Activated CD4-positive, alpha-beta memory T cell treated with anti-CD3 and anti-CD28 coated beads for 36 hours (primary cell): ENCODE measurements around the gene SH3BP5L. TPM values are rescaled to one million over a fixed set of nuclear protein-coding genes. Genes with fewer than 3 reads are reported as not detected.

ENCODE experiments used
- CTCF ChIA-PET: fragments of 350-600 bp; sonication (Branson Sonifier 250); formaldehyde crosslinking; loops from one replicate; lab custom pipeline; 2021; ENCODE audit warnings: antibody characterized with exemption, inconsistent platforms; lab: Charles Lee
- POLR2A ChIA-PET: fragments of 350-600 bp; sonication (Branson Sonifier 250); formaldehyde crosslinking; loops from one replicate; lab custom pipeline; 2021; ENCODE audit warnings: antibody characterized with exemption; lab: Charles Lee
- DNase-seq: peaks from one replicate; pipeline ENCODE4 v3.0.0-alpha.2; 2020
- H3K27ac Mint-ChIP-seq: one replicate; pipeline ENCODE4 v1.8.0; 2021; ENCODE audit warnings: mixed read lengths
- H3K27me3 Mint-ChIP-seq: one replicate; pipeline ENCODE4 v1.8.0; 2021; ENCODE audit warnings: mixed read lengths
- H3K36me3 Mint-ChIP-seq: one replicate; pipeline ENCODE4 v1.8.0; 2021; ENCODE audit warnings: mixed read lengths
- H3K4me1 Mint-ChIP-seq: one replicate; pipeline ENCODE4 v1.8.0; 2021; ENCODE audit warnings: low read depth, mixed read lengths
- H3K4me3 Mint-ChIP-seq: one replicate; pipeline ENCODE4 v1.8.0; 2021; ENCODE audit warnings: mild to moderate bottlenecking, mixed read lengths
- H3K9me3 Mint-ChIP-seq: one replicate; pipeline ENCODE4 v1.8.0; 2021; ENCODE audit warnings: mixed read lengths
- intact Hi-C: fragments of 100-400 bp; cut with micrococcal nuclease; formaldehyde crosslinking; loops from one replicate; pipeline ENCODE4 v1.15.1; 2023
- total RNA-seq, 2 experiments: library from RNA; stranded (reverse); gene quantifications; one replicate each; pipeline ENCODE4 v1.2.3, GENCODE V29; 2021

The SH3BP5L gene
- total RNA-seq, 2 experiments from 2014 or later = 19.7 to 19.9 TPM

DNA sequence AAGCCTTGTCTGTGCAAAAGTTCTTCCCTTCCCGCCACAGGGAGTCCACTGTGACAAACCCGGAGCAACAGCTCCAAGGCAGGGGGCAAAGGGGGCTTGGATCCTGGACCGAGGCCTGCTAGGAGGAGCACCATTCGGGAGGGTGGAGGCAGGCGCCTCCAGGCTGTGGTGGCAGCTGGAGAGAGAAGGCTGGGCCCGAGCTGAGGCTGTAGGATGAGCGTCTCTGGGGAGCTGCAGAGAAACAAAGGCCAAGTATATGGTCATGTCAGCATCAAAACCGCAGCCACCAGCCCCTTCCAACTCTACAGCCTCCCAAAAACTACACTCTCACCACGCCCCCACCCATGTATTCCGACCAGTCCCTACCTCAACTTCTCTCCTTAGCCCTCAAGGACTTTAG is 579 bp downstream of the SH3BP5L start:
- intact Hi-C loops = no loop called here
- H3K4me3 Mint-ChIP-seq = peak overlapping the region; percentile 84
- DNase-seq = no peak
- peaks cover 10% of the 10 kb centered on the region for H3K36me3 Mint-ChIP-seq
- peaks cover 58% of the 10 kb centered on the region for H3K4me1 Mint-ChIP-seq
- H3K9me3 Mint-ChIP-seq = no peaks in the 10 kb centered on the region
- ChIA-PET CTCF (interaction anchor here (1.2 to 3.7 kb wide), 5 partner anchors 11 to 202 kb away, joined by 3 to 28 read pairs (median 4); partner anchors contain the start of gene ZNF692), POLR2A (interaction anchor here (1.4 to 5.1 kb wide), 4 partner anchors 13 to 81 kb away, joined by 7 to 67 read pairs (median 19); partner anchors contain the start of genes PGBD2, ZNF672 and ZNF692)
- H3K27me3 Mint-ChIP-seq = no peaks in the 10 kb centered on the region
- H3K27ac Mint-ChIP-seq = peak overlapping the region; percentile 97

- peaks cover 13% of the 10 kb centered on the region for H3K36me3 Mint-ChIP-seq
- CTCF ChIA-PET = interaction anchor here (1.3 to 3.7 kb wide), 2 partner anchors 34 to 202 kb away, joined by 3 to 28 read pairs; partner anchors contain the start of gene ZNF692
- H3K27me3 Mint-ChIP-seq = no peaks in the 10 kb centered on the region
- H3K9me3 Mint-ChIP-seq = no peaks in the 10 kb centered on the region
- peak overlapping the region; percentile 97 for H3K27ac Mint-ChIP-seq
- intact Hi-C loops = no loop called here
- DNase-seq = peak; percentile 8
- H3K4me3 Mint-ChIP-seq = peak overlapping the region; percentile 84
- POLR2A ChIA-PET = interaction anchor here (2.9 to 5.1 kb wide), 3 partner anchors 14 to 49 kb away, joined by 13 to 67 read pairs (median 25); partner anchors contain the start of genes ZNF672 and ZNF692
- H3K4me1 Mint-ChIP-seq = peaks cover 61% of the 10 kb centered on the region
Measured at GRCh38 chr1:248824701-248825100, 1.0 kb downstream of the SH3BP5L start.

DNA sequence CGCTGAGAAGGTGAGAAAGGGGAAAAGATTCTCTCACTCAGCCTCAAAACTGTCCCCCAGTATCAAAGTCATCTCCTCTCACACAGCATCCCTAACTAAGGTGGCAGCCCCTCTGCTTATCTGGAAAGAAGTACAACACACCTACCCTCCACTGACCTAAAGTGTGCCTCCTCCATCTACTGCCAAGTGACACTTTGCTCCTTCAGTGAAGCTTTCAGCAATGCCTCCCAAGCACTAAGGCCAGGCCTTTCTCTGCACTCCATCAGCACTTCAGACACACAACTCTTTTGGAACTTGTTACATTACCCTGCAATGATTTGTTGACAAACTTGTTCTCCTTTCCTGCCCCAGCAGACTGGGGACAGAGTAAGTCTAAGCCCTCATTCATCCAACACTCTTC is 1.4 kb downstream of the SH3BP5L start:
- H3K4me3 Mint-ChIP-seq = peak overlapping the region; percentile 84
- CTCF ChIA-PET = interaction anchor here (1.3 to 3.7 kb wide), 2 partner anchors 34 to 202 kb away, joined by 3 to 28 read pairs; partner anchors contain the start of gene ZNF692
- H3K4me1 Mint-ChIP-seq = peaks cover 62% of the 10 kb centered on the region
- peaks cover 13% of the 10 kb centered on the region for H3K36me3 Mint-ChIP-seq
- H3K27ac Mint-ChIP-seq = peak overlapping the region; percentile 3
- peak; percentile 5 for DNase-seq
- intact Hi-C loops = no loop called here
- no peaks in the 10 kb centered on the region for H3K9me3 Mint-ChIP-seq
- no peaks in the 10 kb centered on the region for H3K27me3 Mint-ChIP-seq
- POLR2A ChIA-PET = interaction anchor here (2.9 to 5.1 kb wide), 2 partner anchors 14 to 49 kb away, joined by 13 to 67 read pairs; partner anchors contain the start of gene ZNF672

DNA sequence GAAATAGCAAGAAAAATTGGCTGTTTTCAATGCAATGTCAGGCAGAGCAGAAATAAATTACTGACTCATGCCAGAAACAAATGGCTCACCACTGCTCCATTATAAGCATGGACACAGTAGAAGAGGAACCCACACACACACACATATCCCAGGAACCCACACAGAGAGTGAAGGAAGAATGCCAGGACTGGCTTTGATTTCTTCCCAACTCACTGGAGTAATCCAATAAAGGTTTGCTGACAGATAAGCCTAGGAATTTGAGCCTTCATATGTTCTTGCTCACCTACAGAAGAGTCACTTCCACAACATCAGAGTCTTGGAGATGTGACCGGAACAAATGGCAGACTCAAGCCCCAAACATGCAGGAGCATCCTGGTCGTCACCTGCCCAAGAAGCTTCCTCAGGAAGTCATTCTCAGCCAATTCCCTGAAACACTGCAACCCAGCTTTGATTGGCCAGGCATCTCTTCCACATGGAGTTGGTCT is 2.2 kb downstream of the SH3BP5L start:
- no peak overlapping the region for H3K27ac Mint-ChIP-seq
- ChIA-PET POLR2A (no interaction called here), CTCF (no interaction called here)
- H3K4me3 Mint-ChIP-seq = peak overlapping the region; percentile 16
- no peaks in the 10 kb centered on the region for H3K27me3 Mint-ChIP-seq
- peaks cover 15% of the 10 kb centered on the region for H3K36me3 Mint-ChIP-seq
- no peaks in the 10 kb centered on the region for H3K9me3 Mint-ChIP-seq
- DNase-seq = peak; percentile 3
- intact Hi-C loops = no loop called here
- H3K4me1 Mint-ChIP-seq = peaks cover 68% of the 10 kb centered on the region

- Mint-ChIP-seq H3K4me3 (no peak overlapping the region), H3K27ac (no peak overlapping the region), H3K36me3 (peaks cover 15% of the 10 kb centered on the region), H3K27me3 (no peaks in the 10 kb centered on the region), H3K4me1 (peaks cover 72% of the 10 kb centered on the region), H3K9me3 (no peaks in the 10 kb centered on the region)
- ChIA-PET CTCF (interaction anchor here (0.6 kb wide), 1 partner anchor 64 kb away, joined by 3 read pairs; no protein-coding TSS in a partner anchor), POLR2A (interaction anchor here (0.6 to 0.9 kb wide), 2 partner anchors 27 to 36 kb away, joined by 3 read pairs; partner anchors contain the start of gene ZNF692)
- peak; percentile 7 for DNase-seq
- intact Hi-C loops = no loop called here
Measured at GRCh38 chr1:248822148-248823032, 3.3 kb downstream of the SH3BP5L start.

DNA sequence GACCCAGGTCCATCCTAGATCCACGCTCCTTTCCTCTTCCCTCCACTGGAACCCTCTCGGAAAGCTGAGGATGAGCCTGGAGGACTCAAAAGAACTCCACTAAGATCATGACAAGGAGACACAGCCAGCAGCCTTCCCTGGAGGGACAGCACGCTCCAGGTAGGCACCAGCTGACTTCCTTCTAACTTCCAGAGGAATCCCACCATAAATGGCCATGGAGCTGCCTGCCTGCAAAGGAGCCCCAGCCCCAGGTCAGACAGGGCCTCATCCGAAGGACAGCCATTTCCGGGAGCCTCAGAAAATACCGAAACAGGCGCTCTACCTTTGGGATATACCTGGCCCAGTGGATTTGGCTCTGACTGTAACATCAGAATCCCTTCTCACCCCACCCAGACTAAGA is 4.1 kb downstream of the SH3BP5L start:
- peak; percentile 3 for DNase-seq
- Mint-ChIP-seq H3K9me3 (no peaks in the 10 kb centered on the region), H3K27me3 (no peaks in the 10 kb centered on the region), H3K27ac (no peak overlapping the region), H3K4me1 (peaks cover 73% of the 10 kb centered on the region), H3K4me3 (no peak overlapping the region), H3K36me3 (peaks cover 17% of the 10 kb centered on the region)
- ChIA-PET POLR2A (no interaction called here), CTCF (no interaction called here)
- intact Hi-C loops = no loop called here

- no peak overlapping the region for H3K4me3 Mint-ChIP-seq
- H3K9me3 Mint-ChIP-seq = no peaks in the 10 kb centered on the region
- peaks cover 17% of the 10 kb centered on the region for H3K36me3 Mint-ChIP-seq
- CTCF ChIA-PET = no interaction called here
- POLR2A ChIA-PET = no interaction called here
- H3K4me1 Mint-ChIP-seq = peaks cover 78% of the 10 kb centered on the region
- intact Hi-C loops = no loop called here
- H3K27ac Mint-ChIP-seq = no peak overlapping the region
- peak; percentile 5 for DNase-seq
- no peaks in the 10 kb centered on the region for H3K27me3 Mint-ChIP-seq
Measured at GRCh38 chr1:248821101-248821500, 4.6 kb downstream of the SH3BP5L start.

DNA sequence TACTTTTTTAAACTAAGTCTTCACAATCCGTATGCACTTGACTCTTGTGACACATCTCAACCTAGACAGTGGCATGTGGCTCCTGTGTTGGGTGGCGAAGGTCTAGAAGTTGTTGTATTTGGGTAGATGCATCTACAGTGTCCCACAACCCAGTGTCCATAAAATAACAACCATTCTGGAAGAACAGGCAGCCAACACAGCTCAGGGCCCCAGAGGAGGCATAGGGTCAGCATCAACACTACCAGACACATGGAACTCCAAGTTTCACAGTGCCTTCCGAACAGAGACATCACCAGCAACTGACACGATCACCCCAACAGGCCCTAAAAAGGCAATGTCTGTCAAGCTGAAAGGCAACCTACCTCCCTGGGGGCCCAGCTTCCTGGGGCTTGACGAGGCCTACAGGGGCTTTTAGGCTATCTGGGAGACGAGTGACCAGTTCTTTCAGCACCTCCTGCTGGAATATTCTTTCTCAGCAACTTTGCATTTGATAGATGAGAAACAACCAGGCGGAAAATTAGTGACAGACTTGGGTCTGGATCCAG is 5.6 kb downstream of the SH3BP5L start:
- no peaks in the 10 kb centered on the region for H3K9me3 Mint-ChIP-seq
- CTCF ChIA-PET = interaction anchor here (1.0 kb wide), 1 partner anchor 34 kb away, joined by 3 read pairs; no protein-coding TSS in a partner anchor
- peaks cover 78% of the 10 kb centered on the region for H3K4me1 Mint-ChIP-seq
- peak overlapping the region; percentile 54 for H3K27ac Mint-ChIP-seq
- peak; percentile 3 for DNase-seq
- H3K36me3 Mint-ChIP-seq = peaks cover 23% of the 10 kb centered on the region
- intact Hi-C loops = no loop called here
- POLR2A ChIA-PET = interaction anchor here (0.8 kb wide), 1 partner anchor 39 kb away, joined by 3 read pairs; no protein-coding TSS in a partner anchor
- no peak overlapping the region for H3K4me3 Mint-ChIP-seq
- no peaks in the 10 kb centered on the region for H3K27me3 Mint-ChIP-seq

- Mint-ChIP-seq H3K27ac (peak overlapping the region; percentile 70), H3K36me3 (peaks cover 21% of the 10 kb centered on the region)
- CTCF ChIA-PET = interaction anchor here (1.9 kb wide), 1 partner anchor 12 kb away, joined by 9 read pairs; no protein-coding TSS in a partner anchor
Measured at GRCh38 chr1:248818505-248819374, 7.0 kb downstream of the SH3BP5L start.

DNA sequence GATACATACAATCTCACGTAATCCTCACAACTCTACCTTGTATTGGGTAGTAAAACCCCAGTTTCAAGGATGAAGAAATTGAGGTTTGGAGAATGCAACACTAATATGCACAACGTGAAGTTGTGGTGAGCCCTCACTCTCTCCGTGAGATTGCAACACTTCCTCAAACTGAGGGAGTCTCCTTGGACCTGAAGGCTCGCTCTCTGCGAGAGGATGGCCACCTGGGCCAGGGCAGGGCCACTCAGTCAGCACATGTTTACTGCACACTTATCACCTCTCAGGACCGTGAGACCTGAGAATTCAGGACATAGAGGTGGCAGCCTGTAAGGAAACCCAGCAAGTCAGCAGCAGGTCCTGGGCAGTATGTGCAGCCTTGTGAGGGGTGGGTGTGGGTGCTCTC is 8.7 kb downstream of the SH3BP5L start:
- Mint-ChIP-seq H3K9me3 (no peaks in the 10 kb centered on the region), H3K4me1 (peaks cover 52% of the 10 kb centered on the region), H3K27ac (peak overlapping the region; percentile 28), H3K4me3 (no peak overlapping the region), H3K36me3 (peaks cover 37% of the 10 kb centered on the region), H3K27me3 (no peaks in the 10 kb centered on the region)
- POLR2A ChIA-PET = no interaction called here
- DNase-seq = no peak
- intact Hi-C loops = no loop called here
- CTCF ChIA-PET = interaction anchor here (1.2 kb wide), 1 partner anchor 9 kb away, joined by 3 read pairs; the partner anchor contains the start of gene SH3BP5L

More at GRCh38 chr1:248818505-248819374, 7.0 kb downstream of the SH3BP5L start:
- Mint-ChIP-seq H3K9me3 (no peaks in the 10 kb centered on the region), H3K4me3 (no peak overlapping the region), H3K4me1 (peaks cover 65% of the 10 kb centered on the region), H3K27me3 (no peaks in the 10 kb centered on the region)
- DNase-seq = peak; percentile 15
- intact Hi-C loops = no loop called here
- POLR2A ChIA-PET = no interaction called here
